RWPE2 (cell line): ENCODE data around the gene RGS7.
"Not testable (repeated sequence)": the region's sequence is repeated elsewhere in the genome, so short reads cannot be mapped to it uniquely, and the experiment has no call there.

Experiments
- ATAC-seq: fragments of 200-7000 bp; cut with Tn5 transposase; 3 replicates; pipeline ENCODE4 v1.9.1; 2021; ENCODE audit warnings: low read depth
- DNase-seq: peaks from one replicate; pipeline ENCODE4 v3.0.0-alpha.2; 2020; ENCODE audit warnings: low spot score
- H3K27ac ChIP-seq: fragments of 450-650 bp; 2 replicates; pipeline ENCODE4 v1.5.1; 2017; ENCODE audit warnings: mild to moderate bottlenecking; ENCODE audit not compliant: poor library complexity, severe bottlenecking
- H3K27me3 ChIP-seq: fragments of 250-450 bp; sonication (Bioruptor Pico); 2 replicates; pipeline ENCODE4 v1.5.1; 2021; ENCODE audit warnings: mild to moderate bottlenecking, moderate library complexity; ENCODE audit not compliant: insufficient read depth, poor library complexity, severe bottlenecking
- H3K36me3 ChIP-seq: fragments of 250-450 bp; sonication (Bioruptor Pico); 2 replicates; pipeline ENCODE4 v1.5.1; 2020; ENCODE audit warnings: low read depth, mild to moderate bottlenecking, moderate library complexity
- H3K4me1 ChIP-seq: fragments of 250-450 bp; sonication (Bioruptor Pico); 2 replicates; pipeline ENCODE4 v1.5.1; 2021; ENCODE audit warnings: mild to moderate bottlenecking, moderate library complexity; ENCODE audit not compliant: insufficient read depth, poor library complexity, severe bottlenecking
- H3K4me3 ChIP-seq: fragments of 250-450 bp; sonication (Bioruptor Pico); 2 replicates; pipeline ENCODE4 v1.5.1; 2021; ENCODE audit warnings: mild to moderate bottlenecking, moderate library complexity; ENCODE audit not compliant: severe bottlenecking
- H3K9me3 ChIP-seq: fragments of 250-450 bp; sonication (Bioruptor Pico); 2 replicates; pipeline ENCODE4 v1.5.1; 2021; ENCODE audit warnings: mild to moderate bottlenecking, moderate library complexity; ENCODE audit not compliant: severe bottlenecking
- TF ChIP-seq, protein P1 (sequence below): fragments of 450-650 bp; IDR thresholded peaks from one replicate; pipeline ENCODE4 v1.5.1; 2017; ENCODE audit warnings: mild to moderate bottlenecking, moderate library complexity; ENCODE audit not compliant: poor library complexity, severe bottlenecking

RGS7 gene

DNA sequence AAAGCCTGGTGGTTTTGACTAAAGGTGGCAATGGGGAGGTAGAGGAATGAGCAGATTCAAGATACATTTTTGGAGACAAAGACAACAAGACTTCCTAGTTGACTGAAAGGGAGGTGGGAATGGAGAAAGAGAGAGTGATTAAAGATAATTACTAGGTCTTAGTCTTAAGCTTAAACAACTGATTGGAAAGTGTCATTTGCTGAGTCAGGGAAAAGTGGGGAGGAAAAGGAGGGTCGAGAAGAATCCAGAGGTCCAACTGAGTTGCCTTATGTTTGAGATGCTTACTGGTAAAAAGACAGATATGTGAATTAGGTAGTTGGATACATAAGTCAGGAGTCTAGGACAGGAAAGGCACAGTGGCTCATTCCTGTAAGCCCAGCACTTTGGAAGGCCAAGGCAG is 179.3 kb downstream of the RGS7 start:
- Histone ChIP-seq H3K27ac (no peak overlapping the region), H3K4me1 (no peaks in the 10 kb centered on the region), H3K36me3 (no peaks in the 10 kb centered on the region), H3K9me3 (no peaks in the 10 kb centered on the region), H3K4me3 (no peak overlapping the region), H3K27me3 (no peaks in the 10 kb centered on the region)
- TF ChIP-seq, protein P1, sequence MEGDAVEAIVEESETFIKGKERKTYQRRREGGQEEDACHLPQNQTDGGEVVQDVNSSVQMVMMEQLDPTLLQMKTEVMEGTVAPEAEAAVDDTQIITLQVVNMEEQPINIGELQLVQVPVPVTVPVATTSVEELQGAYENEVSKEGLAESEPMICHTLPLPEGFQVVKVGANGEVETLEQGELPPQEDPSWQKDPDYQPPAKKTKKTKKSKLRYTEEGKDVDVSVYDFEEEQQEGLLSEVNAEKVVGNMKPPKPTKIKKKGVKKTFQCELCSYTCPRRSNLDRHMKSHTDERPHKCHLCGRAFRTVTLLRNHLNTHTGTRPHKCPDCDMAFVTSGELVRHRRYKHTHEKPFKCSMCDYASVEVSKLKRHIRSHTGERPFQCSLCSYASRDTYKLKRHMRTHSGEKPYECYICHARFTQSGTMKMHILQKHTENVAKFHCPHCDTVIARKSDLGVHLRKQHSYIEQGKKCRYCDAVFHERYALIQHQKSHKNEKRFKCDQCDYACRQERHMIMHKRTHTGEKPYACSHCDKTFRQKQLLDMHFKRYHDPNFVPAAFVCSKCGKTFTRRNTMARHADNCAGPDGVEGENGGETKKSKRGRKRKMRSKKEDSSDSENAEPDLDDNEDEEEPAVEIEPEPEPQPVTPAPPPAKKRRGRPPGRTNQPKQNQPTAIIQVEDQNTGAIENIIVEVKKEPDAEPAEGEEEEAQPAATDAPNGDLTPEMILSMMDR, result no peak
- DNase-seq, result no peak
- no peak for ATAC-seq

- no peak for ATAC-seq
- TF ChIP-seq, protein P1, result no peak
Observed at GRCh38 chr1:241172486-241172885, 184.5 kb downstream of the RGS7 start.

GRCh38 chr1:241171991-241172390 is 185.0 kb downstream of the RGS7 start:
- DNase-seq (no peak), ATAC-seq (no peak)
- no peak overlapping the region for H3K27ac ChIP-seq
- H3K4me3 ChIP-seq, result no peak overlapping the region
- TF ChIP-seq, protein P1, result no peak
- H3K27me3 ChIP-seq, result no peaks in the 10 kb centered on the region
- no peaks in the 10 kb centered on the region for H3K36me3 ChIP-seq
- no peaks in the 10 kb centered on the region for H3K9me3 ChIP-seq
- H3K4me1 ChIP-seq, result no peaks in the 10 kb centered on the region

More at GRCh38 chr1:241172486-241172885, 184.5 kb downstream of the RGS7 start:
- H3K9me3 ChIP-seq, result no peaks in the 10 kb centered on the region
- H3K36me3 ChIP-seq, result no peaks in the 10 kb centered on the region
- H3K4me1 ChIP-seq, result no peaks in the 10 kb centered on the region
- H3K27me3 ChIP-seq, result no peaks in the 10 kb centered on the region
- no peak overlapping the region for H3K27ac ChIP-seq
- H3K4me3 ChIP-seq, result no peak overlapping the region
- no peak for DNase-seq

DNA sequence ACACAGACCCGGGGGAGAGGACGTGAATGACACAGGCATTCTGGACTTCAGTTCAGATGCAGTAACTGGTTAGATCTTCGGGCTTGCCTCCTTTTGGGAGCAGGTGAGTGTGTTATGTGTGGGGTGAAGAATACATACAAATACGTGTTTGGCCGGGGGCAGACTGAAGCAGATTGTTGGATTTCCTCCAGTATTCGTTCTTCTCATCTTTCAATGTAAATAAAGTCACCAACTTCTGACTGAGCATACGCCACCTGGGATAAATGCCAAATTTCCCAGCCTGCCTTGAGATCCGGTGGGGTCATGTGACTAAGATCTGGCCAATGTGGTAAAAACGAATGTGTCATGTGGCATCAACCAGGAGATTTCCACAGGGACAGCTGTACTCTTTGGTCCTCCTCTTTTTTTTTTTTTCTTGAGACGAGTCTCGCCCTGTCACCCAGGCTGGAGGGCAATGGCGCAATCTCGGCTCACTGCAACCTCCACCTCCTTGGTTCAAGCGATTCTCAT is 189.8 kb downstream of the RGS7 start:
- TF ChIP-seq, protein P1, result no peak
- DNase-seq, result no peak

GRCh38 chr1:241166625-241167024 is 190.4 kb downstream of the RGS7 start:
- Histone ChIP-seq H3K9me3 (no peaks in the 10 kb centered on the region), H3K4me3 (no peak overlapping the region), H3K36me3 (no peaks in the 10 kb centered on the region), H3K4me1 (no peaks in the 10 kb centered on the region), H3K27me3 (no peaks in the 10 kb centered on the region), H3K27ac (no peak overlapping the region)
- DNase-seq (no peak), ATAC-seq (no peak)
- TF ChIP-seq, protein P1, result no peak

More for the DNA sequence above, 189.8 kb downstream of the RGS7 start:
- Histone ChIP-seq H3K9me3 (no peaks in the 10 kb centered on the region), H3K4me1 (no peaks in the 10 kb centered on the region), H3K27ac (no peak overlapping the region), H3K27me3 (no peaks in the 10 kb centered on the region), H3K4me3 (no peak overlapping the region), H3K36me3 (no peaks in the 10 kb centered on the region)
- no peak for ATAC-seq

- ATAC-seq, H3K36me3 ChIP-seq, H3K9me3 ChIP-seq, H3K27ac ChIP-seq, H3K4me3 ChIP-seq, DNase-seq, H3K4me1 ChIP-seq, H3K27me3 ChIP-seq: not testable (repeated sequence)
Observed at GRCh38 chr1:241165256-241165655, 191.7 kb downstream of the RGS7 start.
